Measurements from ENCODE around the gene VAMP2.
A peak's percentile ranks its signal among the peaks of the same experiment; 100 is the strongest.

Gene VAMP2

DNA sequence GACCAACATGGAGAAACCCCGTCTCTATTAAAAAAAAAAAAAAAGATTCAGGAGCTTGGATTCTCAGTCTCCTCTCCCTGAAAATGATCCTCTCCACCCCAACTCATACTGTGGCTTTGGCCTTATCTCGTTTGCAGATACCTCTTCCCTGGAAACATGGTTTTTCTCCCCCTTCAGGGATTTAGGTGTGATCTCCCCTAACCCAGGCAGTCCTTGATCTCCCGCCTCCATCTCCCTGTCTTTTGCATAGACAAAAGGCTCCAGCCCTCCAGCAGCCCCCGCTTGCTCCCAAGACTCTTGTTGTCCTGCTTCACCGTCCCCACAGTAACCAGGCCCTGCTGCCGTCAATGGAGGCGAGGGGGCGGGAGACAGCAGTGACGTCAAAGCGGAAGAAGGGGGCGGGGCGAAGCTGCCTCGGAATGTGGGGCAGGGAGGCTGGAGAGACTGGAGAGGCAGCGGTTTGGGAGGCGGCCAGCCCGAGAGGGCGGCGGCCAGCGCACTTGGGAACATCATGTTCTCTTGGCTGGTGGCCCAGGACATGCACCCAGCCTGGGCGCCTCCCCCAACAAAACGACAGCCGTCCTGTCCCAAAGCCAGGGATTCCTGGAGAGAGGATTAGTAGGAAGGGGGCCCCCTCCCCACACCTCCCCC lies 8.7 kb downstream of the VAMP2 start:
- DNase-seq: peak; percentile 99

DNA sequence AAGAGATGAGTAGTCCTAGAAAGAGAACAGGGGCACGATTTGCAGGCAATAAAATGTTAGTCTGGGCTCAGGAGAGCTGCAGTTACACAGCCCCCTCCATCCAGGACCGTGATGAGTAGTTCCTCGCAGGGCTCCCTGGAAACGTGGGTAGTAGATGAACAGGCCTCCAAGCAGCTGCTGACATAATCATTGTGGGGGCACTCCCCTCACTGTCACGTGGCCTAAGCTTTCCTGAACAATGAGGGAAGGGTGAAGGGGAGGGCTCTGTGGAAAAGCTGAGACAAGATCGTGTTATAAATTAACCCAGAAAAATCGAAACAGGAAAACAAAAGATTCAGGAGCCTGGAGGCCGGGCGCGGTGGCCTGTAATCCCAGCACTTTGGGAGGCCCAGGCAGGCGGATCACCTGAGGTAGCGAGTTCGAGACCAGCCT lies 9.2 kb downstream of the VAMP2 start:
- peak; percentile 98 for DNase-seq

DNA sequence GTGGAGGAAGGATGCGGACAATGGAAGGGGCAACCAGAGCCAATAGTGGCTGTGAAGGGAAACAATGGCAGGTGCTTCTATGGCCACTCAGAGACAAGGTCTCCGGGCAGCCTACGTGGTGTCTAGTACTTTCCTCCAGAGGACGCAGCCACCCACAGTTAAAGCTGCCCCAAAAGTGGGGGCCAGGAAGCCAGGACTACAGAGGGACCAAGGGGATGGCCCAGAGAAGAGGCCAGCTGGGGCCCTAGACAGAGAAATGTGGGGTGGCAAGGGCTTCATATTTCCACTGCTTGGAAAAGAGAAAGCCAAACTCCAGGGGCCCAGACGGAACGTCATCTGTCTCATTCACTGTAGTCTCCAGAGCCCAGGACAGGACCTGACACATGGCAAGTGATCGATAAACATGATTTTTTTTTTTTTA lies 9.7 kb downstream of the VAMP2 start:
- no peak for DNase-seq

DNA sequence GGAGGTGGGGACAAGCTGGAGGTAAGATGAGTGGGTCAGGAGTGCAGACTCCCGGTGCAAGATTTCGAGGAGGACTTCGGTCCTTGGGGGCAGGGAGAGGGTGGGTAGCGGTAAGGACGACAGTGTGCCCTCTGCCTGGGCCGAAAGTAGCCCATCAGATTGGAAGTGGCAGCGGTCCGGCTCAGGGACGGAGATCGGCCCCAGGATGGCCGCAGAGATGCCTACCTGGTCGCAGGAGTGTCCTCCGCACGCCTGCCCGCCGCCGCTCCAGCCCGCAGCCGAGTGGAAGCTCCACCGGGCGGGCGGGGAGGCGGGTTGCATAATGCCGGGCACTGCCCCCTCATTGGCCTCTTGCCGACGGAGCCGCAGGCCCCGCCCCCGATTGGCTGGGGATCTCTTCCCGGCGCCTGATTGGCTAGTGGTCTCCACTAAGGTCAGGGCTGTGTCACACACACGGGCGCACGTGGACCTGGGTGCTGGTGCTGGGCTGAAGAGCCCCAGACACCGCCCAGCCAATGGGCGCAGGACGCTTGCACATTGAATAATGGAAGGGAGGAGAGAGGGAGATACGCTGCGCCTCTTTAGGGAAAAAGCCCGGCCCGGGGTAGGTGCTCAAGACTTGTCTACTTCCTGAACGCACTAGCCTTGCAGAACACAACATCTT lies 10.5 kb downstream of the VAMP2 start, which contains the start of gene PER1:
PER1 (minus strand) TSS at position 293 of the 664 bp plus-strand sequence. CDS start 1,698 bp downstream, outside the sequence.
- DNase-seq: peak; percentile 92

DNA sequence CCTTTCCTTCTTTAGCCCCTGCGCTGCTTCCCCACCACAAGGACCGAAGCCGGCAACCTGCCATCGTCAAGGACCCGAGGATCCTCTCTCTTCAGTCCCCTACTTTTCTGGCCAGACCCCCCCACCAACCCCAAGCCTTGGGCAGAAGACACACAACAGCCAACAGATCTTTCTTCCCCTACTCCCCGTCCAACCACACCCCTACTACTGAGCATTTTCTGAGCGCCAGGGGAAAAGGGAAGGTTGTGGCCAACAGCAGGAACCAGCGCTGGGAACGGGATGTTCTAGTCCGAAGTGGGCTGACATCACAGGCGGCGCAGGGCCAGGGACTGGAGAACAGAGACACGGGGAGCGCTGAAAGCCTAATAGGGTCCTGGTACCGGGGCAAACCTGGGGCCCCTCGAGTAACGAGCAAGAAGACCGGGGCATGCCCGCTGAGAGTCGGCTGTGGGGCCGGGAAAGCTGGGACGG lies 11.1 kb downstream of the VAMP2 start:
- DNase-seq: peak; percentile 57

DNA sequence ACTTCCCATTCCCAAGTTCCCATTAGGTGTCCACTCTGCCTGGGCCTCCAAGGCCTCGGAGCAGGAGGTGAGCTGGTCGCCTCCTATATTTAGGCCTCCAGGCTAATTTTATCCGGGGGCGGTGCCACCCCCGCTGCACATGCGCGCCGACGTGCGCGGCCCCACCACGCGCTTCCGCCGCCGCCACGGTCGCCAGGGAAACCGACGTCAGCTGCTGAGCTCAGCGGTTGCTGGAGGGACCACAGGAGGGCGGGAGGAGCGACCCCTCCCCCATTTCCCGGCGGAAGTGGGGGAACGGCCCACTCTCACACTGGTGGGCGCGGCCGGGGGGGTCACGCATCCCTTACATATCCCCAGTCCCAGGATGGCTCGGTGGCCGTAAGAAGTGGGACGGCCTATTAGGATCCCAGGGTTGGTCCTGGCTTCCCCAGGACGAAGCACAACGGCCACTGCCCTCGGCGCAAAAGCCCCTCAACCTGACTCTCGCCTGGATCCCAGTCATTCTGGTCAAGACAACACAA lies 11.6 kb downstream of the VAMP2 start:
- peak; percentile 90 for DNase-seq

DNA sequence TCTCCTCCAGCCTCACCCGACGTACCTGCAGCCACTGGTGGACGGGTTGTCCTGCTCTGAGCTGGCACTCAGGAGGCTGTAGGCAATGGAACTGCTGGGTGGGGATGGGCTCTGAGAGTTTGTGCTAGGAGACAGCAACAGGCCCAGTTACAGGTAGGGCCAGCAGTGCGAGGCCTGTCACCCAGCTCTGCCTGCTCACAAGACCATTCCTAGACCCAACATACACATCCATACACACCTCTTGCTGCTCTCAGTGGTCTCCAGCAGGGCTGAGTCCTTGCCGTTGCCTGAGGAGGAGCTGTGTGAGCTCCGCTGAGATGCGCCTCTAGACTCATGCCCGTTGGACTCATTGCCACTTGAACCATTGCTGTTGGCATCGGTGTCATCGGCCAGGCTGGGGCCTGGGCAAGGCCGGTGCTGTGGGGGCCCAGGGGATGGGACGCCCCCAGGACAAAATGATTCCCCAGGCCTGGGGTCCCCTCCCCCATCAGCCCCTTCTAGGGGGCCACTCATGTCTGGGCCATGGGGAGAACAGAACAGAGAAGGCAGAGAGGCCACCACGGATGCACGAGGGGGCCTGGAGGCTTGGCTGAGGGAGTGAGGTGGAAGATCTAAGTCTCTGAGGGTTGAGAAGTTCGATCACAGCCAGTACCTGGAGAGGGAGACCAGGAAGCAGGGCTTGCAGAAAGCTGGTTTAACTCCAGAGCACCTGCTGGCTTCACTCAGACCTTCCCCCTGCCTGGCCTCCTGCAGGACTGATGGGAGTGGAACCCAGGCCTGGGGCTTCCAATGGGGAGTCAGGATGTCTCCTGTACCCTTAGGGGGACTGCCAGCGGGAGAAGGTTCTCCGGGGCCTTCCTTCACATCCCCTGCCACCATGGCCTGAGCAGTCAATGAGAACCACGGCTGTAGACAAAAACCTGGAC lies 12.3 kb downstream of the VAMP2 start:
- DNase-seq: no peak

DNA sequence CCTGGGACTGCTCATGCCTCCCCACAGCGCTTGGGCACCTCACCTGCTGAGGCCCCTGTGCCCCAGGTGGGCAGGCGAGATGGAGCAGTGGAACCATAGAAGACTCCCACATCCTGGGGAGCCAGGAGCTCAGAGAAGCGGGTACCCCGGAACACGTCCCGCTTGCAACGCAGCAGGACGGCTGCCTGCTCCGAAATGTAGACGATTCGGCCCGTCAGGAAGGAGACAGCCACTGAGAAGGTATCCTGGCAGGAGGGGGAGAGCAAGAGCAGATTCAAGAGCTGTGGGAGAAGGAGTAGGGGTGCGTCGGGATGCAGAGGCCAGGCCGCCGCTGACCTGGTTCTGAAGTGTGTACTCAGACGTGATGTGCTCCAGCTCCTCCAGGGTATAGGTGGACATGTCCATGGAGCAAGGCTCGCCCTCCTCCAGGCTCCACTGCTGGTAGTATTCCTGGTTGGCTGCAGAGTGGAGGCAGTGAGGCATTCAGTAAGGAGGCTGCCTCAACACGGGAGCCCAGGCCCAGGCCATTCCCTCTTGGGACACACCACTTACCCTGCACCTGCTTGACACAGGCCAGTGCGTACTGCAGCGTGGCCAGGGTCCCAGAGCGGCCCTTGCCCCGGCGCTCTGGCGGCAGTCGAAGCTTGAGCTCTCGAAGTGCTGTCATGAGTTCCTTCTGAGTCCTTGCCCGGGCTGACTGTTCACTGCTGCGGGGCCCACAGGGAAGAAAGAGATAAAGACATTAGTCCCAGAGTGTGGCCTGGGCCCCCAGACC lies 13.1 kb downstream of the VAMP2 start:
- no peak for DNase-seq

DNA sequence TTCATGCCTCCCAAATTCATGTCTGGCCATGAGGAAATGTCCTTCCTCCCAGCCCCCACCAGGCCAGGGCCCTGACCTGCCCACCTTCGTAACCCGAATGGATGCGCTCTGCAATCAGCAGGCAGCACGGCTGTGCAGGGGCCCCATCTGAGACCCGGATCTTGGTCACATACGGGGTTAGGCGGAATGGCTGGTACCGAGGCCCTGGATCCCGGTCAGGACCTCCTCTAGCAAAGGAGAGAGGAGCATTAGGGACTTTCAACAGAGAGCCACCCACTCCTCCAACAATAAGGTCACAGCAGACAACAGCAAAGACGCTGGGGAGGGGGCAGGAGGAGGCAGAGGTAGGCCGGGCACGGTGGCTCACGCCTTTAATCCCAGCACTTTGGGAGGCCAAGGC lies 14.2 kb downstream of the VAMP2 start:
- no peak for DNase-seq

DNA sequence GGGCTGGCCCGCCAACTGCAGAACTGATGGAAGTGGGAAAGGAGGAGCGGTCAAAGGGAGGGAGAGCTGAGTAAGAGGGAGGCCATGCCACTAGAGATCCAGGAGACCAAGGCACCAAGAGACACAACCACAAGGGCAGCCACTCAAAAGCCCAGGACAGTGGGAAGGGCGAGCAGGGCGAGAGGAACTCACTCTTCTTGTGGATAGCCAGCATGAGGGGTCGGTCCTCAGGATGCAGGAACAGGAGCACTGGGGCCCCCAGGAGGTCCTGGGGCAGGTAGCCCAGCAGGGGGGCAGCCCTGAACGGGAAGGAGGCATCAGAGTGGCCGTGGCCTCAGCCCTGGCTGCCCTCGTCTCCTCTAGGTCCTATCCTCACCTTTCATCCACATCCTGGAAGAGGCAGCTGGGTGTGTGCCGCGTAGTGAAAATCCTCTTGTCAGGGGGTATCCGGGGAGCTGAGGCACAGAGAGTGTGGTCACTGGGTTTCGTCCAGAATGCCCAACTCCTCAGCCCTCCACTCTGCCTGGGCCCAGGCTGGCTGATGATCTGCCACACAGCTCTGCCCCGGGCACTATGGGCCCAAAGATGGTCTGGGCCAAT lies 14.8 kb downstream of the VAMP2 start:
- no peak for DNase-seq

DNA sequence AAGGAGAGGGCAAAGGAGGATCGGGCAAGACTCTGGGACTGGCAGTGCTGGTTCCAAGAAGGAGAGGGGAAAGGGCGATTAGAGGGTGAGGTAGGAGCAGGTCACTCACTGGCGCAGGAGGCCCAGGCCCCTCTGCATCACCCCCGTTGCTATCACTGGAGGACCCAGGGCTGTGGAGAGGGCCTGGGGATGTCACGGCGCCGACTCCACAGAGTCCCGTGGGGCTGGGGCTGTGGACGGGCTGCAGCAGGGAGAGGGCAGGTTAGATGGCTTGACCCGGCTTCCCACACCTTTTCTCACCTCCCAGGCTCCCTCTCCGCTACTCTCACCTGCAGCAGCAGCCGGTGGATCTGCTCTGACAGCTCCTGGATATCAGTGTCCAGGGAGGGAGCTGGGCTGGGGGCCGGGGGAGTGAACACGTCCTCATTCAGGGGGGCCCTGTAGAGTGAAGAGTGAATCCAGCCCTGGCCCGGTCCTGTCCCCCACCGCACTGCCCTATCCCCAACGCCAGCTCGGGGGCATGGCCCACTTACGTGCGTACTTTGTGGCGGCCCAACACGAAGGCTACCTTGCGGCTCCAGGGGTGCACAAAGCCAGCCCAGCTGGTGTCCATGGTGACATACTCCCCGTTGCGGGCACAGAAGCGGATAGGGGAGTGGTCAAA lies 15.5 kb downstream of the VAMP2 start:
- no peak for DNase-seq

DNA sequence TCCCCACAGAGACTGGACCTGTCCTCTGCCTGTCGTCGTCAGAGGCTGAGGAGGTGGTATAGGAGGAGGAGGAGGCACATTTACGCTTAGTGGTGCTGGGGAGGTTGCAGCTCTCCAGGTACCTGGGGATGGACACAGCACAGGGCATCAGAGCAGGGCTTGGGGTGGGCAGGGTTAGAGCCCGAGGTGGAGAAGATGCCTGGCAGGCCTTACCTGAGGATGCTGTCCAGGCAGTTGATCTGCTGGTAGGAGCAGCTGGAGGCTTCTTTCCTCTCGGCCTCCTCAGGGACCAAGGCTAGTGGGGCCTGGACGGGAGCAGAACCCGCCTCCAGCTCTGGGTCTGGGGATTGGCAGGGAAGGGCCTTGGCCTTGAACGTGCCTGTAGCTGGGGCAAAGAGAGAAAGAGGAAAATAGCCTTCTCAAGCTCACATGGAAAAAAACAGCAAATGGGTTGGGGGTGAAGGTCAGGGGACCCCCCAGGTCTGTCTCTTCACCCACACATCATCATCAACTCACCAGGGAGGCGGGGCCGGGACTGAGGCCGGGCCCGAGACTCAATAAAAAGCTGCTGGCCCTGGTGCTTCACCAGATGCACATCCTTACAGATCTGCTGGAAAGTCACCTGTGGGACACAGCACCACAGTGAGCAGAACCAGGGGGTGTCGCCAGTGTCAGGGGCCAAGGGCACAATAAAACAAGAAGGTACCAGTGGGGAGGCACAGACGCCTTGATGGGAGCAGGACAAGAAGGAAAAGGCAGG lies 16.2 kb downstream of the VAMP2 start:
- no peak for DNase-seq

DNA sequence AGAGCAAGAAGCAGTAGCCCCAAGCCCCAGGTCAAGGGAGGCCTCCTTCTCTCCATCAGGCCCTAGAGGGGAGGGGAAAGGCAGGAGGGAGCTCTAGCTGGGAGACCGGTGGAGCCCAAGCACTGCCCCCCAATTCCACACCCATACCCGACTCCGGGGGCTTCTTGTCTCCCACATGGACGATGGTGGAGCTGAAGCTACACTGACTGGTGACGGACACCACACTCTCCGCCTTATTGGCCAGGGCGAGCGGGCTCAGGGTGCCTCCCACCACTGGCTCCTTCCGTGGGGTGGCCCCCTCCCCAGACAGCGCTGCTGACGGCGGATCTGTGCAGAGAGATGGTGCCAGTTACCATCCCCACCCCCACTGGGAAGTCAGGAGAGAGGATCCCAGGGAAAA lies 16.9 kb downstream of the VAMP2 start:
- no peak for DNase-seq

DNA sequence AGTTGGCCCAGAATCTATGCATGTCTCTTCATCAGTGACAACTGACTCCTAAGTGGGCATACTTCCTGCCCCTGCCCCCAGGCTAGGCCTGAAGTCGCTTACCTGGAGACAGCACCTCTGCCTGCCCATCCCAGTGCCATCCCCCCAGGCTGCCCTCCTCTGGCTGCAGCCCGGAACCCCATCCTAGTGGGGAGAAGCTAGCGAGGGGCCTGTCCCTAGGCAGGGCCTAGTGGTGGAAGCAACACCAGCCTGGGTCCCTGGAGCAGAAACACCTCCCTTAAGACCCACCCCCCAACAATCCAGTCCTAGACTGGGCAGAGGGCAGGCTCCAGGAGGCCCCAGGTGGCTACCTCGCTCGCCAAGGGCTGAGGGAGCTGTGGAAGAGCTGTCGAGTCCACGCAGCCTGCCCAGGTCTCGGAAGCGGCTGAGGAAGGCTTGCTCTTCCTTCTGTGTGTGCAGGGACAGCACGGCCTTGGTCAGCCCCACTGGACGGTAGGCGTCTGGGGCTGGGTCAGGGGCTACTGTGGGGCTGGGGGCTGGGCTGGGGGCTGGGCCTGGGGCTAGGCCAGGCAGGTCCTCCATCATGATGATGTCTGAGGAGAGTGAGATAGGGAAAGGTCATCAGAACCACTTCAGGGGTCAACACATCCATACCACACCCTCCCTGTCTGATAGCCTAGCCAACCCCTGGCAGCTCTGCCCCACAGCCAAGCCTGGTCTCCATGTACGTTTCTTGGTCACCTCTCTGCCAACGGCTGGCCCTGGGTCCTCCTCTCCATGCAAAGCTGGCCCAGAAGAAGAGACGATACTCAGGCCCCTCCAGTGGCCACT lies 18.1 kb downstream of the VAMP2 start:
- DNase-seq: no peak

DNA sequence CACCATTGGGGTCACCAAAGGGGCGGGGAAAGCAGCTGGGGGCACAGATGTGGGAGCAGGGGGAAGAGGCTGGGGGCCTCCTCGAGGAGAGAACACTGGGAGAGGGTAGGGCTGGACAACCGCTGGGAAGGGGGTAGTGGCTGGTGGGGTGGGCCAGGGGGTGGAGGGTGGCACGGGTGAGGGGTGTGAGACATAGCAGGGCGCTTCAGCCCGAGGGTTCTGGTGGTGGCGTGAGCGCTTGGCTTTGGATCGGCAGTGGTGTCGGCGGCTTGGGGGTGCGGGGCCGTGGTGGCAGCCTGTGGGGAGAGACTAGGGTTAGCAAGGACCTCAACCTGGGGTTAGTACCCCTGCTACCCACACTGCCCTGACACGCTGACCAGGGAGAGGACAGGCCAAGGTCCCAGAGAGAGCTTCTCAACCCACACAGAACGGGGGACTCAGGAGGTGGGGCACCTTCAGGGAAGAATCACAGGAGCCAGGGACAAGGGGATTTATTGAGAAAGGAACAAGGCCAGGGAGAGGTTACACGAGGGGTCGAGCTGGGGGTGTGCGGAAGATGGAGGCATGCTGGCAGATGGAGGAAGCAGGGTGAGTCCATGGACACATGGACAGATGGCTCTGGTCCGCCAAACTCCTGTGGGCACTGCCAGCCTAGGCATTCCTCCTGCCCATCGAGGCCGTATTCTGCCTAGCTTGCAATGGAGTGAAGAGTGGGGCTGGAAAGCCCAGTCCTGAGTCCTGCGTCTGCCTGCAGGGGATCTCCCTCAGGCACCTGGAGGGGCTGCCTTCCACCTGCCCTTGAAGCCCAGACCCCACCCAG lies 19.0 kb downstream of the VAMP2 start:
- DNase-seq: no peak

DNA sequence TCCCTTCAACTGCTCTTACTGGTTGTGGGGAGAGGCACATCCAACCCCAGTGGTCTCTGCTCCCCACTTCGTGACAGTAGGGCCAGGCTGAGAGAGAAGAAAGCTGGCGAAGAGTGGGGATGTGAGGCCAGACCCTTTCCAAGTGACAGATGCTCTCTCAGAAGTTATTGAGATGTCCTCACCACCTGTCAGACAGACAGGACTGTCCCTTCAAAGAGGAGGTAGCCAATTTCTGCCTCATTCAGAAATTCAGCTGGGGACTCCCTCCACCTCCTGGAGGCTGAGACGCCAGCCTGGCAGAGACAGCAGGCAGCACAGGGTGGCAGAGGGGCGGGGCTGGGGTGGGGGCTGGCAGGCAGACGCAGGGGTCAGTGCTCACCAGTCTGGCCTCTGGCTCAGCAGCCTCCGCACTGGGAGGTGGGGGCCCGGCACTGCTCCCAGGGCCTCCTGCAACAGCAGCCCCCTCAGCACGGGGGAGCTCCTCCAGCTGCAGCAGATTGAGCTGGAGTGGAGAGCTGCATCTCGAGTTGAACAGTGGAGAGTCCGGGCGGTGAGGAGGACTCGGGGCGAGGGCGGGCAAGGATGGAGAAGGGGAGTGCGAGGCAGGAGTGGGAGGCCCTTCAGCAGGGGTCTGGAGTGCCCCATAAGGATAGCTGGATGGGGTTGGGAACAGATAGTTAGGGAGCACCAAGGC lies 19.7 kb downstream of the VAMP2 start:
- no peak for DNase-seq

DNA sequence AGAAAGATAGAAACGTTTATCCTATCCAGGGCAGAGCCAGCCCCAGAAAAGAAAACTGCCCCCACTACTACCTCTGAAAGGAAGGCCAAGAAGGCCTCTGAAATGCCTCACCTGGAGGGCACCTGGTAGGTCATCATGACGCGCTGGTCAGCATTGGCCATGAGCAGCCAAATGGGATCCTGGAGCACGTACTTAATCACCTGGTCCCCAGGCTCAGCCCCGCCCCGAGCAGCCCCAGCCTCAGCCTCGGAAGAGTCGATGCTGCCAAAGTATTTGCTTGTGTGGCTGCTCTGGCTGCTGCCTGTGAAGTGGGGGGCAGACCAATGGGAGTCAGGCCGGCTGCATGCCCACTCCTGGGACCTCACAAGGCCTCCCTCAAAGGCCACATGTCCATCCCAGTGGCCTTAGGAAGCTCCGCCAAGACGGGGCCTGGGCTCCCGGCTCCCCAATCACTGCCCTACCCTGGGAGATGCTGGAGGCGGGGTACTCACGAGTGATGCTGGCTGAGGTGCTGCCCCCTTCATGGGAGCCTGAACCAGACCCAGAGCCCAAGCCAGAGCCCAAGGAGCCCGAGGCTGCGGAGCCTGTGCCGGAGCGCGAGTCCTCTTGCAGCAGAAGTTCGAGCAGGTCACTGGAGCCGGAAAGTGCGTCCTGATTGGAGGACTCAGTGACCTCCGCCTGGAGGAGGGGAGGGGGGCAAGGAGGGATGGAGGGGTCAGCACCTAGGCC lies 20.4 kb downstream of the VAMP2 start:
- DNase-seq: no peak
